IPS DF 19.7 (cell line): ENCODE measurements around the gene PTPRN2.
"Not testable (repeated sequence)": the region's sequence is repeated elsewhere in the genome, so short reads cannot be mapped to it uniquely, and the experiment has no call there.

ENCODE experiments used
- DNase-seq: peaks from one replicate; pipeline ENCODE4 v3.0.0-alpha.2; 2013; ENCODE audit warnings: low read depth, low spot score

Gene PTPRN2

DNA sequence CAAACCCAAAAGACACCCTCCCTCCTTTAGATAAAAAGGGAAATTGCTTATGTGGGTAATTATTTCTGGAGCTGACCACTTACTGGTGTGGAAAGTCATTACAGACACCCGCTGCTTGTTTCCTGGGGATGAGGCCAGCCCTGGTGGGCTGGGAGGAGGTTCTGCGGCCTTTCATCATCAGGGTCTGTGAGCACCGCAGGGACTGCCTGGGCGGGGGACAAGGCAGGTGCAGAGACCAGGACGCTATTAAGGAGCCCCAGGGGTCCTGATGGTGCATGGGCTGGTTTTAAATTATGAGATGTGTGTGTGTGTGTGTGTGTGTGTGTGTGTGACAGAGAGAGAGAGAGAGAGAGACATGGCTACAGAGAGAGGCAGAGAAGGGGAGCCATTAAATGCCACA is 1079.6 kb downstream of the PTPRN2 start:
- DNase-seq = no peak

DNA sequence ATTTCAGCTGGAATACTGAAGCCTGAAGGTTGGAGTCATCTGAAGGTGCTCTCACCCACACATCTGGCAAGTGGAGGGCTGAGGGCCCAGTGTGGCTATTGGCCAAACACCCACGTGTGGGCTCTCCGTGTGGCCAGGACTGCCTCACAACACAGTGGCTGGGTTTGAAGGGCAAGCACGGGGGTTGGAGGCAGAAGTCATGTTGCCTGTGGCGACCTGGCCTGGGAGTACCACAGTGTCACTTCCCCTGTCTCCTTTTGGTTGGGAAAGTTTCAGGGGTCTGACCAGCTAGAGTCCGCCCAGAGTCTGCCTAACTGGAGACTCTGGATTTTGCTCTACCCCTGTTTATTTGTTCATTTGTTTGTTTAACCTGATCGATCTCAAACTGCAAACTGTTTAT is 1081.4 kb downstream of the PTPRN2 start:
- no peak for DNase-seq

DNA sequence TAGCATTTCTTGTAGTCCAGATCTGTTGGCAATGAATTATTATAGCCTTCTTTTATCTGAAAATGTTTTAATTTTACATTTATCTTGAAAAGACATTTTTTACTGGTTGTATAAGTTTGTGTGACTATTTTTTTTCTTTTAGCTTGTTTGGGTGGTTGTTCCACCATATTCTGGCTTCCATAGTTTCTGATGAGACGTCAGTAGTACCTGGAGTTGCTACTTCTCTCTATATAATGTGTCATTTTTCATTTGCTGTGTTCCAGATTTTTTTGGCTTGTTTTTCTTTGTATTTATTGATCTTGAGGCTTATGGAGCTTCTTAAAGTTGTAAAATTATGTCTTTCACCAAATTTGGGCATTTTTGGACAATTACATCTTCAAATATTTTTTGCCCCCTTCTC is 1082.0 kb downstream of the PTPRN2 start:
- no peak for DNase-seq

DNA sequence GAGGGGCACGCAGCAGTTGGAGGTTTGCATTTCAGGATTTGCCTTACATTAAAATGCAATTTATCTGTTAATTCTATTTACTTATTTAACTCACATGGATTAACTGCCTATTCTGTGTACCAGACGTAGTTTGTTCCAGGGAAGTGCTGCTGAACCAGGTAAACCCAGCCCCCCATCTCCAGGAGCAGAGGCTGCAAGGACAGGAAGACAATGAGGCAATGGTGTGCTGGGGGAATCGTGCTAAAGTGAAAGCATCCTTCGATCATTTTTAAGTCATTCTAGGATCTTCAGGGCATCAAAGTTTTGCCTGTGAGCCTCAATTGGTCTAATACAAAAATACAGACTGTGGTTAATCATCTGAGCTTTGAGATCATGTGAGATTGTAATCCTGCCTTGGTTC is 1084.4 kb downstream of the PTPRN2 start:
- no peak for DNase-seq

DNA sequence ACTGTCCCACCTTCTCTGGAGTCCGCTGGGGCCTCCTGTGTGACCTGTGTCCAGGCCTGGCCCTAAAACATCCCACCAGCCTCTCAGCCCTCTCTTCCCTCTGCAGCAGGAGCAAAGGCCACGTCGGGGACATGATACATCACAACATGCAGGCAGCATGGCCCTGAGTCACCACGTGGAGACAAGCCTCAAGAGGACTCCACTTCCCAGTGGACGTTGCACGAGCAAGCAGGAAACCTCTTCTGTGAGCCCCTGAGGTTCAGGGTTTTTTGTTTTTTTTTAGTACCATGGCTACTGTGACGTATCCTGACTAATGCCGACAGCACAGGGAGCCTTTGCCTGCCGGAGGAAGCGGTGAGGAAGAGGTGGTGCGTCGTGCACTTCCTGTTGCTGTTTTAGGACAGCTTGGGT is 1084.9 kb downstream of the PTPRN2 start:
- DNase-seq = no peak

DNA sequence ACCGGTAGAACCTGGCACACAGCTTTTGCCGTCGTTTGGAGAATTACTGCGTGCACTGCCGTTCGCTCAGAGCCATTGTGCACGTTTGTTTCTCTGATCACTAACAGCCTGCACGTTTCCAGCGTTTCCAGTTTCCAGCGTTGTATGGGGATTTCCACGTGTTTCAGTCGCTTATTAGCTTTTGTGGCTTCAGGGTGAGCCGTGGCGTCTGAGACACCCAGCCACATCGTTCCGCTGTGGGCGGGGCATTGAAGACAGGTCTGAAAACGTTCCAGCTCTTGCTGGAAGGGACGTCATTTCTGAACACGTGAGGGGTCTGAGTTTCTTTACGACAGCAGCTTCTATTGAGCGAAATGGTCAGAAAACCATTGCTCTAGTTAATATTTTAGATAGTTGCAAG is 1086.0 kb downstream of the PTPRN2 start:
- no peak for DNase-seq

DNA sequence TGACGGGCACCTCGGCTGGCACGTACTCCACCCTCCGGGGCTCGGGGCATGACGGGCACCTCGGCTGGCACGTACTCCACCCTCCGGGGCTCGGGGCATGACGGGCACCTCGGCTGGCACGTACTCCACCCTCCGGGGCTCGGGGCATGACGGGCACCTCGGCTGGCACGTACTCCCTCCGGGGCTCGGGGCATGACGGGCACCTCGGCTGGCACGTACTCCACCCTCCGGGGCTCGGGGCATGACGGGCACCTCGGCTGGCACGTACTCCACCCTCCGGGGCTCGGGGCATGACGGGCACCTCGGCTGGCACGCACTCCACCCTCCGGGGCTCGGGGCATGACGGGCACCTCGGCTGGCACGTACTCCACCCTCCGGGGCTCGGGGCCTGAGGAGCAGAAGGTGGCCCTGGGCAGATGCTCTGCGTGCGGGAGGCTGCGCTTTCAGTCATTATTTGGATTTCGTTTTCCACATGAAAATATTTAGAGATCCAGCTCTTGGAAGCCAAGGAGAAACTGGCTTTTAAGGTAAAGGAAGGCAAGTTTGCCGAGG is 1086.6 kb downstream of the PTPRN2 start:
- DNase-seq = not testable (repeated sequence)

DNA sequence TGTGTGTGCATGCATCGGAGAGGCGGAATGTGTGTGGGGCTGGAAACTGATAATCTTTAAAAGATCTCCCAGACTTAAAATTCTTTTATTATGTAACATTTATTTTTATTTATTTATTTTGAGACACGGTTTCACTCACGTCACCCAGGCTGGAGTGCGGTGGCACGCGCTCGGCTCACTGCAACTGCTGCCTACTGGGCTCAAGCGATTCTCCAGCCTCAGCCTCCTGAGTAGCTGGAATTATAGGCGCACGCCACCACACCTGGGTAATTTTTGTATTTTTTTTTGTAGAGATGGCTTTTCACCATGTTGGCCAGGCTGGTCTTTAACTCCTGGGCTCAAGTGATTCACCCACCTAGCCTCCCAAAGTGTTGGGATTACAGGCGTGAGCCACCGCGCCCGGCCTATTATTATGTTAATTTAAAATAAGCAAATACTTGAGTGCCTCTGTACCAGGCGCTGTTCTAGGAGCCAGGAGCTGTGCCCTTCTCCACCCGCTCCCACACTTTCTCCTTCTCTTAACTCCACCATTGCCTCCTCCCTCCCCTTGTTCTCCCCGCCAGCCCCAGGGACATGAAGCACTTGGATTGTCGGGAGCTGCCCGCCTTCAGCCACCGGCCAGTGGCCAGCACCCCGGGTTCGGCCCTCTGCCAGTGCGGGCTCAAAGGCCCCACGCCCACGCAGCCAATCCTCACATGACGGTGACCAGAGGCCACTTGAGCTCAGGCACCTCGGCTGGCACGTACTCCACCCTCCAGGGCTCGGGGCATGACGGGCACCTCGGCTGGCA is 1087.3 kb downstream of the PTPRN2 start:
- DNase-seq = no peak

DNA sequence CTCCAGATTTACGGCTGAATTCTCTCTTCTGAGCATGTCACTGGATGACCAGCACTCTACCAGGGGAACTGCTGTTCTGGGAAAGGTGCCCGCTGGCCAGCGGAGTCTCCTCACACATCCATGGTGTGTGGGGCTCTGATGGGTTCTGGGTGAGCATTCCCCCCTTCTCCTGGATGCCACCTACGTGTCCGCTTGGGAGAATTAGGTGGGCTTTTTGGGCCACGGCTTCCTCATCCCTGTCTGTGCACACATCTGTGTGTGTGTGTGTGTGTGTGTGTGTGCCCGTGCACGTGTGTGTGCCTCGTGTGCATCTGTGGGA is 1087.8 kb downstream of the PTPRN2 start:
- no peak for DNase-seq

DNA sequence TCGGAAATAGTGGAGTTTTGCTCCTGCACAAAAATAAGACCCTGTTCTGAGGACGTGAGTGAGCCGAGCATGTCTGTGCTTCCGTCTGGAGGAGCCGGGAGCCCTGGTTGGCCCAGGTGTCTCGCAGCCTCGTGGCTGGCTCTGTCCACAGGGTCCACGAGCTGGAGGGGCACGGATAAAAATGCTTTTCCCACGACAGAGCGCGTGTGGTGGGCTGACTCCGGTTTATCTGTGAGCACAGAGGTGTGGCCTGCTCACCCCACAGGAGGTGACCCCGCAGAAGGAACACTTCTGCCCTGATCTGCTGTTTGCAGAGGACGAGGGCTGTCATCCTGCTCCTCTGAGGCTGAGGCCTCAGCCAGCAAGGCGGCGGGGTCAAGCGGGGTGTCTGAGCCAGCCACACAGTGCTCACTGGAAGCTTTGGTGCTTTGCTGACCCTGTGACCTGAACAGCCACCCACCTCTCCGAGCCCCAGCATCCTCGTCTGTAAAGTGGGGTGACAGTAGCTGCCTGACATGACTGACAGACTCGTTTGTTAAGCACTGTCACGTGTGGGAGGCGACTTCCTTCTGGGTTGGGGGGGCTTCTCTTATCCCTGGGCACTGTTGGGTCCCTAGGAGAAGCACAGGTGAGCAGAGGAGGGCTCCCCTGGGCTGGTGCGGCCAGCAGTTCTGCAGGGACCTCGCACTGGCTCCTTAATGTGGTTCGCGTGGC is 1088.3 kb downstream of the PTPRN2 start:
- no peak for DNase-seq

DNA sequence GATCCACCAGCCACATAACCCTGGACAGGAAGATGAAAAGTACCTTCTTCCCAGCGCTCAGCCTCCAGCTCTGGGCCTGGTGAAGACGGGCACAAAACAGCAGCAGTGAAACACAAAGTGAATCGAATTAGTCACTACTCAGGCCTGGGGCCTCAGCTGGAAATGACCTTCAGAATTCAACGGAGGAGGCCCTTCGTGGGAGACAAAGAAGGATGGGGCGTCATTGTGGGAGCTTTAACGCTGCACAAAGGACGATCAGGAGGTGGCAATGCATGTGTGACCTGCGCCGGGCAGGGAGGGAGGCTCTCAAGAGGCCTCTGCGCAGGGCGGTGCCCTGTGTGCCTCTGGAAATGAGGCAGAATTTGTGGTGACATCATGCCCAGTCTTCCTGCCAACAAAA is 1089.0 kb downstream of the PTPRN2 start:
- no peak for DNase-seq

DNA sequence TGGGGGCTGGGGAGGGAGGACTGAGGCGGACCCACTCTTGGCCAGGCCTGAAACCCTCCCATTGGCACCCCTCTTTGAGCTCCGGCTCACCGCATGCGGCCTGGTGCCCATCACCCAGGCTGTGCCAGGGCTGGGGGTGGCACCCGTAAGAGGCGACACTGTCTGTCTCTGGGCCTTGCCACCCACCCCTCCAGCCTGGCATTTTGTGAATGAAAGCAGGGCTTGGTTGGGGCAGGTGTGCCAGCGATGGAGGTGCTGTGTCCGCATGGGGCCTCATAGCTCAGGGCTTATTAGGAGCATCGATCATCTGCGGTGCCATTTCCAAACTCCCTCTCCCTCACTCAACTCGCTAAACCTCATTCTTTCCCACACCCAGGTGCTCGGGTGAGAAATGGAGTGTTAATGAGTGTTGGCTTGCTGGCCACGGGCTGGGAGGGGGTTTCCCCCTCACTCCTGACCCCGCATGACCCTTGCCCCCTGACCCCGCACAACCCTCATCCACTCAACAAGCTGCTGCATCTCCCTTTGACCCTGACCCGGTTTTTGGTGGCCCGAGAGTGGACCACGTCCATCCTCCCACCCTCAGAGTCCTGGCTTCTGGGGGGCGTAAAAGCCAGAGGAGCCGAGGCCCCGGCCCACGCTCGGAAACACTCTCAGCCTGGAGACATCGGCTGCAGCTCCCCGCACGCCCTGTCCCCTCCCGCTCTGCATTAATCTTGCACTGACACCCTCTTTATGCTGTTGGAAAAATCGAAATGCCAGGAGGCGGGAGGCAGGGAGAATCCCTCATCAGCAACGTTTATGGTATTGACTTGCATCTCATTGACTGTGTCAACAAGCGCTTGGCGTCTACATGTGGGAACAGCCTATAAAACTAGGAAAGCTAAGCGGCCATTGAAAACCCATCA is 1089.6 kb downstream of the PTPRN2 start:
- no peak for DNase-seq

DNA sequence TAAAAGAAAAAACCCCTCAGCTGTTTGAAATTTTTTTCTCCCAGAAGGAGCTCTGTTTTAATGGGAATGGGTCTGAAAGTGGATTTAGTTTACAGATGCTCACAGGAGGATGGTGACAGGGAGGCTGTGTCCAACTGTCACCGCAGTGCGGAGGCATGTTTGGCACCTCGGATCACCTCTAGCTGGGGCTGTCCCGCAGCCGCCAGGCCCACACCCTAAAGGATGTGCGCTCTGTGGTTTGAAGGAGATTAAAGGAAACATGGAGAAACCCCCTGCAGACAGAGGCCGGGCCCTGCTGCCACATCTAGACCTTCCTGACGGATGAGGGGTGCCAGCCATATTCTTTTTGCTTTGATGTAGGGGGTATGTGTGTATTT is 1090.3 kb downstream of the PTPRN2 start:
- no peak for DNase-seq

DNA sequence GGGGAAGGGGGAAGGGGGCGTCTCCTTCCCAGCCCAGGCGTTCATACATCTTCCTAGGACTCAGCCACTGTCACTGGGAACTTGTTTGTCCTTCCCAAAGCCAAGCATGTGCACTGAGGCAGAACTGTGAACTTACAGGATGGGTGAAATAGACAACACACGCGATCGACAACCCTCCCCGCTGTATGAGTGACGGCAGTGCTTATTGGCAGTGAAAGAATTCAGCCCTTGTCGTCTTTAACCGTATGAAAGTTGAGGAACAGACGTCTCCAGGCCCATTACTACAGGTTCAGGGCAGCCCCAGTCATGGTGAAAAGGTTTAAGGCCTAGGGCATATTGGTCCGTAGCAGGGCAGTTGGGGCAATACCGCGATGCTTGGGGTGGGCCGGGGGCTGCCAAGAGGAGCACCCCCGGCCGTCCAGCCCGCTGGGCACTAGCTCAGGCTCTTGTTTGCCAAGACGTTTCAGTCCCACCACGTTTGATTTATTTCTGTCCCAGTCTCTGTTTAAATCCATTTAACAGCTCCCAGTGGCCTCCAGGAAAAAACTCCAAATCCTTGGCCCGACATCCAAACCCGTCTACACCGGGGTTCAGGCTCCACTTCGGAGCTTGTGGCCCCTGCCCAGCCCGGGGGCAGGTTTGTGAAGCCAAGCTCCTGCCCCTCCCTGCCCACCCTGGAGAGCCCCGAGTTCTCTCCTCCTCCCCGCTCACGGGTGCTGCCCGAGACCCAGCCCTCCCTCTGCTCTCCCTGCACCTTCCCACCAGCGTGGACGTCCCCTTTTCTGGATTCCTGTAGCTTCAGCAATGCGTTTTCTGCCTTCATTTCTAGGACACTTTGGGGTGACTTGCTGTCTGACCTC is 1091.0 kb downstream of the PTPRN2 start:
- no peak for DNase-seq

DNA sequence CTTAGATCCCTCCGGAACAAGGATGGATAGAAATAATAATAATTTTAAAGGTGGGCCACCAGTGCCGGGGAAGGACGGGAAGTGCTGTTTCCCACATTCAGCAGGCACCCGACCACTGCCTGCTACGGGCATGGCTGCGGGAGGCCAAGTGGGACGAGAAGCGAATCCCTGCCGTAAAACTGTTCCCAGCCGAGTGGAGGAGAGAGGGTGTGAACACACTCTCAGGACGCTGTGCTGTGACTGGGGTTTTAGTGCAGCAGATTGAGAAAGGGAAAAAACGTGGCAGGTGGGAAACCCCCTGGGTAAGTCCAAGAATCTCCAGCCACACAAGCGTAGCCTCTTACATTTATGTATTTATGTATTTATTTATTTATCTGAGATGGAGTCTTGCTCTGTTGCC is 1092.0 kb downstream of the PTPRN2 start:
- no peak for DNase-seq

DNA sequence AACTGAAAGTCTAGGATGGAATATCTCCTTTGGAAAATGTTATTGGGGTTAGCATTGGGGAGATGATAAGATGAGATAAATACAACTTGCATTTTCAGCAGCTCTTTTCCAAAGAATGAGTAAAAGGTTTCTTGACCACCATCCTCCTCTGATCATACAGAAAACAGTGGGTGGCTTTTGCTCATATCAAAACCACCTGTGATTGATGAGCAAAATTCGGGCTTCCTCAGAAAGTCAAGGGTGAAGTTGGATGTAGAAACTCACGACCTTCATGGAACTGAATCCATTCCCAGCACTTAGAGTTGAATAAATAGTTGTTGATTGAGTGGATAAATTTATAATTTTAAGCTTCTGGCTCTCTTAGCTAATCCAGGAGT is 1092.5 kb downstream of the PTPRN2 start:
- DNase-seq = no peak

DNA sequence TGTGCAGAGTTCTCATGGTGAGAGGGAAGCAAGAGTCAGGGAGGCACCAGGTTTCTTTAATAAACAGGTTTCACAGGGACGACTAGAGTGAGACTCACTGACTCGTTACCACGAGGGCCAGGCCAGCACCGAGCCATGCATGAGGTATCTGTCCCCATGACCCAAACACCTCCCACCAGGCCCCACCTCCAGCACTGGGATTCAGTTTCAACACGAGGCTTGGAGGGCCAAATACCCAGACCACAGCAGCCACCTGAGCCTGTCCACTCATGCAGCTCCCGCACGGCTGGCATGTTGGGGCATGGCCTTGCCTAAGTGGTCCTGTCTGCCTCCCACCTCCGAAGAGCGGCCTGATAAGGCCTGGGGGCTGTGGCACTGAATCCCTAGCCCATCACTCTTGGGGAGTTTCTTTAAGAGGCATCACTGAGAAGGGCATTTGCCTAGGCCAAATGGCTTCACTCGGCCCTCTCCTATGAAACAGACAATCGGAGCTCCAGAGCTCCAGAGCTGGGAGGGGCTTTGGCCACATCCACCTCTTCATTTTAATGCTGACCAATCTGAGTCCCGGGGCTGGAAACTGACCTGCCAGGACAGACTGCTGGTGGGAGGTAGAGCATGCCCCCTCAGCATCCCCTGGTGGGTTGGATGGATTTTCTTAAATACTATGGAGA is 1093.0 kb downstream of the PTPRN2 start:
- DNase-seq = no peak

DNA sequence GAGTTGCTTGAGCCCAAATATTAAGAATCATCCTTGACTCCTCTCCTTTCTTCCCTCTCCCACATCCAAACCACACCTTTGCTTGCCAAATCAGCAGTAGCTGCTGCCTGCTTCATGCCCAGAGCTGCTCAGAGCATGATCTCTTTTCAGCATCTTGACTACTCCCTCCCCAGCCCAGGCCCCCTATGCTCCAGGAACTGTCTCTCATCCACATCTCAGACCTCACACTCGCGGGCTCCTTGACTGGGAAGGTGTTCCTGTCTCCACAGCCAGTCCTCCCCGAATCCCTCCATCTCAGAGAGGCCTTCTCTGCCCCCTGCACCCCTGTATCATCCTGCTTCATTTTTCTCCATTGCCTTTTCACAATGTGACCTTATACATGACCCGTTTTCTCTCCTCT is 1093.8 kb downstream of the PTPRN2 start:
- DNase-seq = no peak

DNA sequence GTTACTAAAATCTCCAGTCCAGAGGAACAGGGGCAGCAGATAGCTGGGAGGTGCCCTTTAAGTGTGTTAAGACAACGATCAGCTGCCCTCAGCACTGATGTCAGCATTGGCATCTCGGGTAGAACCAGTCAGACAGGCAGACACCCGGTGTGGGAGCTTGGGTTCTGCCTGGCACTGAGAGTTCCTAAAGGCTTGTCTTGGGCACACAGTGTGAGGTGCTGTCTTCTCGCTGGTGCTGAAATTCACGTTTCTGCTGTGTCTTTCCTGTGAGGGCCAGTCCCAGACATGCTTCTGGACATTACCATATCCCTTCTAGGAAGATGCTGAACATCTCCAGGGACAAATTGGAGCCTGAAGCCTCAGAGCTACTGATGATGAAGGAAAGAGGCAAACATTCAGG is 1094.6 kb downstream of the PTPRN2 start:
- DNase-seq = no peak

DNA sequence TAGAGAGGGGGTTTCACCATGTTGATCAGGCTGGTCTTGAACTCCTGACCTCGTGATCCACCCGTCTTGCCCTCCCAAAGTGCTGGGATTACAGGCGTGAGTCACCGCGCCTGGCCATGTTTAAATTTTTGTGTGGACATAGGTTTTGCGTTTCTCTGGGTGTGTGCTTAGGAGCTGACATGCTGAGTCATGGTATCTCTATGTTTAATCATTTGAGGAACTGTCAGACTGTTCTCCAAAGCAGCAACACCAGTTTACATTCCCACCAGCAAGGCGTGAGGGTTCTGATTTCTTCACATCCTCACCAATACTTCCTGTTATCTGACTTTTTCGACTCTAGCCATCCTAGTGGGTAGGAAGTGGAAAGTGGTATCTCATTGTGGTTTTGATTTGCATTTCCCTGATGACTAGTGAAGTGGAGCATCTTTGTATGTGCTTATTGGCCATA is 1097.1 kb downstream of the PTPRN2 start:
- no peak for DNase-seq

DNA sequence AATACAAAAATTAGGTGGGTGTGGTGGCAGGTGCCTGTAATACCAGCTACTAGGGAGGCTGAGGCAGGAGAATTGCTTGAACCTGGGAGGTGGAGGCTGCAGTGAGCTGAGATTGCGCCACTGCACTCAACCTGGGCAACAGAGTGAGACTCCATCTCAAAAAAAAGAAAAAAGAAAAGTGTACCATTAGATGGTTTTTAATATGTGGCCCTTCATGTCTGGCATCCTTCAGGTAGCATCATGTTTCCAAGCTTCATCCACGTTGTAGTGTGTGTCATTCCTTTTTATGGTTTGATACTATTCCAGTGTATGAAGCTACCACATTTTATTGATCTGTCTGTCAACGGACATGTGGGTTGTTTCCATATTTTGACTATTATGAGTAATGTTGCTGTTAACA is 1097.8 kb downstream of the PTPRN2 start:
- DNase-seq = not testable (repeated sequence)
